NCI-H2107 treated with DMSO at 0.1 percent for 48 hours (cell line): ENCODE measurements around the gene SUSD1.
"Not testable (repeated sequence)": the region's sequence is repeated elsewhere in the genome, so short reads cannot be mapped to it uniquely, and the experiment has no call there.

Source experiments
- DNase-seq: peaks from one replicate; lab custom pipeline; 2025; ENCODE audit not compliant: unreplicated experiment; lab: John Stamatoyannopoulos, UW

SUSD1 gene

DNA sequence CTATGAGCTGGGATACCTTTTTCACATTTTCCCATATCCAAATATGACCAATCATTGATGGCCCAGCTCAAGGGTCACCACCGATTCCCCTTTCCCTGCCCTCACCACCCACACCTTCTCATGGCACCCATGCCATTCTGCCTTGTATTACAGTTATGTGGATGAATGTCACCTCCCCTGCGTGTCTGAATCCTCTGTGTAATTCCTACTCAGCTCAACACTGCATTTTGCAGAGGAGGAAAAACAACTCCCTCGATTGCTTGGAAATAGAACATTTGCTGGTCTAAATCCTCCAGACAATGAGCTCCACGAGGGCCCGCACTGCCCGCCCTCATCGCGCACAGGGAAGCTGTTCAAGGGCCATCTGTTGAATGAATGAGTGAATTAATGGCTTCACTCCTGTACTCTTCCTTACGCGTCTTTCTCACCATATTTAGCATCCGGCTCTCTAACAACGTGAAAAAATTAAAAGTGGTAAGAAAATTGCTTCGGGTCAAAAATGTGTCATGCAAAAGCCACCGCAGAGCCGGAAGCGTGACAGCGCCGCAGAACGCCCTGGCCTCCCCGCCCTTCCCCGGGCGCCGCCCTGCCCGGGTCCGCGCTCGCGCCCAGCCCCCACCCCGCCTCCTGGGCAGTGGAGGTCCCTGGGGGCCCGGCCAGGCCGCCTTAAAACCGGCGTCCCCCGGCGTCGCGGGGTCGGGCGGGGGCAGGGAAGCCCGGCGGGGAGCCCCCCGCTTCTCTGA is 704 bp downstream of the SUSD1 start:
- no peak for DNase-seq

- DNase-seq = no peak
These were observed 1.4 kb downstream of the SUSD1 start for GRCh38 chr9:112173489-112174221.

GRCh38 chr9:112170968-112171367 is 4.1 kb downstream of the SUSD1 start:
- DNase-seq = no peak

DNA sequence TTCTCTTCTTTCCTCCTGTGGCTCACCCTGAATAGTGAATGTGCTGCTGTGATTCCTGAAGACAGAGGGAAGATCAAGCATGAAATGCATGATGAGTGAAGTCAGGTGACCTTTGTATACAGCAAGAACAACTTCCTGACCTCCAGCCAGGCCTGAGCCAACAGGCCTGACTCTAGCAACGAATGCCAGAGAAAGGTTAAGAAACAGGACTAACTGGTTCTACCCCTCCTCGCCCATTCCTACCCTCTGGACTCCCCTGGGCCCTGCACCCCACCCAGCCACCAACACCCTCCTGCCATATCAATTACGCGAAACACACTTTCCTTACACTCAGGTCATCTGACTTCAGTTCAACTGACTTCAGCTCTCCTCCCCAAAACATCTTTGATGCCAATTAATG is 4.9 kb downstream of the SUSD1 start:
- no peak for DNase-seq

- DNase-seq = no peak
These were observed 5.7 kb downstream of the SUSD1 start for GRCh38 chr9:112169368-112169767.

GRCh38 chr9:112168197-112168596 is 6.9 kb downstream of the SUSD1 start:
- no peak for DNase-seq

- no peak for DNase-seq
These were observed 8.6 kb downstream of the SUSD1 start for GRCh38 chr9:112166176-112167140.

GRCh38 chr9:112162621-112163413 is 12.3 kb downstream of the SUSD1 start:
- no peak for DNase-seq

- DNase-seq = no peak
These were observed 15.3 kb downstream of the SUSD1 start for GRCh38 chr9:112159781-112160180.

DNA sequence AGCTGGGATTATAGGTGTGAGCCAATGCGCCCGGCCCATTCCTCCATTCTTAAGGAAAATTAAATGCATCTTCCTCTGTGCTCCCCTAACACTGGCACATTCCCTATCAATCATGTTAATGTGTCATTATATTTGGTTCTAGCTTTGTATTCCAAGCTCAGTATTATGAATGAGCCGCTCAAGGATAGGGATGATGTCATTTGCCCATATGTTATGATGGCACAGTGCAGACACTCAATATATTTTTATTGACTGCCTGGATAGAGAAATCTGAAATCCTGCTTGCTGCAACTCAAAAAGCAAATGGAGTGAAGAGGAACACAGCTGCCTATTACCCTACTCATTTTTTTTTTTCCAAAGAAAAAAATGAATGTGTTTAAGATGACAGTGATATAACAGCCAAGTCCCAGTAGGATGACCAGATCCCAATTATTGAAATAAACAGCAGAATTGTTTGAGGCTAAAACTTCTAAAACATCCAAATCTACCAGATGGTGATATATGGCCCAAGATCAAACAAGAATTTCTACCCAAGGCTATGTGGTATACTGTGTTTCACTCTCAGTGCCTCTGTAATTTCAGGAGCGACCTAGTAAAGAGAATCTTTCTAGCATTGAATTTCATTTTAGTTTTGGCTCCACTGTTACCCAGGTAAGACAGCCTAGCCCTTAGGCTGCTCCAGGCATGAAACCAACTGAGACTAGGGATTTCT is 16.3 kb downstream of the SUSD1 start:
- DNase-seq = no peak

GRCh38 chr9:112157961-112158360 is 17.1 kb downstream of the SUSD1 start:
- no peak for DNase-seq

DNA sequence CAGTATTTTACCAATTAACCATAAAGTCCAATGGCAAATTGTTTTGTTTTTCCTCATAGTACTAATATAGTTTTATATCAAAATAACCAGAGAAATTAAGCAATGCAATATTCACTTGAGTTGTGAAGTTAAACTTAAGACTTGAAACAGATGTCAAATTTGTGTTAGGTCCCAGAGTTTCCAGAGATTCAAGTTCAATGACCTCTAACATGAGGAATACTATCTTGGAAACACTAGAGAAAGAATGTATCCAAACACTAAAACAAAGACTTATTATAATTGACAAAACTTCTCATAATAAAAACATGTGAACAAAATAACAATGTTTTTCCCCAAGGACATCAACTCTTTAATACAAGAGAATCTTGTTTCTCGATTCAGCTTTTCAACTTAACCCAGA is 18.0 kb downstream of the SUSD1 start:
- DNase-seq = no peak

- DNase-seq = no peak
These were observed 25.9 kb downstream of the SUSD1 start for GRCh38 chr9:112149211-112149610.

DNA sequence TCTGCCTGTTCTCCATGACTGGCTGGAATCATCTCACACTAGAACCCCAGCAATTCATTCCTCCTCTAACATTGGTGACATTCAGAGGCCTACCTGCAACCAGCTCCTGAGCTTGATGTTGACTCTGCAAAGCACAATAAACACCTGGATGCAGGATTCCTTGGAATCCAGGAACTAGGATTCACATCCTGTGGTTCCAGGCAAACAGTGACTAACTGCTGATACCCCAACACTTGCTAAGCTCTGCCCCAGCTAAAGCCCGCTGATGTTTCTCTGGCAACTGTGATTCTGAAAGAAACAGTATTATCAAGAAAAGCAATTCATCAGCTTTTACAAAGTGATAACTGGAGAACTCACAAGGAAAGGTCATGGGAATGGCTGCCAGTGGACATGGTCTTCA is 29.2 kb downstream of the SUSD1 start:
- DNase-seq = no peak

GRCh38 chr9:112144807-112145206 is 30.3 kb downstream of the SUSD1 start:
- no peak for DNase-seq

- no peak for DNase-seq
These were observed 32.7 kb downstream of the SUSD1 start for GRCh38 chr9:112142420-112142819.

GRCh38 chr9:112140936-112141335 is 34.2 kb downstream of the SUSD1 start:
- no peak for DNase-seq

DNA sequence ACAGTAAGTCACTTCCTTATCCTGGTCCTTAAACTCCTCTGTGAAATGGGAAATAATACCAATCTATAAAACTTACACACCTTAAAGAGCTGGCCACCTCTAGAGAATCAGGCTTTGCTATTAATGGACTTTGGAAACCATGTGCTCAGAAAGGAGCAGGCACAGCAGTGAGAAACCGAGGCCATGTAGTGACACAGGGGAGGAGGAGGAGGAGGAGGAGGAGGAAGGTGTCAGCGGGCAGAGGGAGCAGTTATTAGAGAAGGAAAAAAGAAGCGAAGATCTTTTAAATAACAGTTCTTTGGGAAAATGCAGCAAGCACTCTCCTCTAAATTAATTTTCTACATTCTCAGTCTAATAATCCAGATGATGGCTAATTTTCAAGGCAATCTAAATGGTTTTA is 38.0 kb downstream of the SUSD1 start:
- DNase-seq = no peak

- DNase-seq = no peak
These were observed 39.4 kb downstream of the SUSD1 start for GRCh38 chr9:112135706-112136105.

DNA sequence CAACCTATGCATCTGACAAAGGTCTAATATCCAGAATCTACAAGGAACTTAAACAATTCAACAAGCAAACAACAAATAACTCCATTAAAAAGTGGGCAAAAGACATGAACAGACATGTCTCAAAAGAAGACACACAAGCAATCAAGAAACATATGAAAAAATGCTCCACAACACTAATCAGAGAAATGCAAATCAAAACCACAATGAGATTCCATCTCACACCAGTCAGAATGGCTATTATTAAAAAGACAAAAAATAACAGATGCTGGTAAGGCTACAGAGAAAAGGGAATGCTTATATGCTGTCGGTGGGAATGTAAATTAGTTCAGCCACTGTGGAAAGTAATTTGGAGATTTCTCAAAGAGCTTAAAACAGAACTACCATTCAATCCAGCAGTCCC is 41.3 kb downstream of the SUSD1 start:
- DNase-seq = not testable (repeated sequence)
